Coronary artery (tissue), 2 donors: Measurements from ENCODE around the gene TTLL5.

ENCODE experiments used
- DNase-seq: peaks from one replicate; pipeline ENCODE4 v3.0.0-alpha.2; 2017; ENCODE audit warnings: low spot score
- H3K27ac ChIP-seq, 2 donors: fragments of 200-600 bp; sonication (generic); one replicate each; pipeline ENCODE4 v1.5.1; 2016 to 2019
- H3K4me3 ChIP-seq: fragments of 200-600 bp; sonication (generic); 2 replicates; pipeline ENCODE4 v1.5.1; 2016; ENCODE audit warnings: mild to moderate bottlenecking, moderate library complexity
- TF ChIP-seq, protein P1 (sequence below): fragments of 200-600 bp; sonication (generic); IDR thresholded peaks from one replicate; pipeline ENCODE4 v1.5.1; 2019; ENCODE audit warnings: antibody characterized with exemption

TTLL5 gene

GRCh38 chr14:75989134-75989533 is 328.1 kb downstream of the TTLL5 start:
- DNase-seq, result no peak
- H3K27ac ChIP-seq, result peak overlapping the region; percentile 87 to 91
- no peak overlapping the region for H3K4me3 ChIP-seq

DNA sequence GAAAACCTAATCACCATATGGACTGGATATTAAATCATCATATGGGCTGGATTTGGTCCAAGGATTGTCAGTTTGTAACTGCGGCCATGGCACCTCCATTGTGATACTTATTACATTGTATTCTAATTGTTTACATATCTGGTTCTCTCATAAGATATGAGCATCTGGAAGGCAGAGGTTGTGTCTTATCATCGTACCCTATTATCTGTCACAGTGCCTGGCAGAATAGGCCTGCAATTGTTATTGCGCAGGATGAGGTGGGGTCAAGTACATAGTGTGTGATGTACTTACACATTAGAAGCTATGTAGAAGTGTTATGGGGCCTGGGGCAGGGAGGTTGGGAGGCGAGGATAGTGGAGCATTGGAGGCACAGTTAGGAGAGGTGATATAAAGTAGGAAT is 329.3 kb downstream of the TTLL5 start:
- TF ChIP-seq, protein P1, sequence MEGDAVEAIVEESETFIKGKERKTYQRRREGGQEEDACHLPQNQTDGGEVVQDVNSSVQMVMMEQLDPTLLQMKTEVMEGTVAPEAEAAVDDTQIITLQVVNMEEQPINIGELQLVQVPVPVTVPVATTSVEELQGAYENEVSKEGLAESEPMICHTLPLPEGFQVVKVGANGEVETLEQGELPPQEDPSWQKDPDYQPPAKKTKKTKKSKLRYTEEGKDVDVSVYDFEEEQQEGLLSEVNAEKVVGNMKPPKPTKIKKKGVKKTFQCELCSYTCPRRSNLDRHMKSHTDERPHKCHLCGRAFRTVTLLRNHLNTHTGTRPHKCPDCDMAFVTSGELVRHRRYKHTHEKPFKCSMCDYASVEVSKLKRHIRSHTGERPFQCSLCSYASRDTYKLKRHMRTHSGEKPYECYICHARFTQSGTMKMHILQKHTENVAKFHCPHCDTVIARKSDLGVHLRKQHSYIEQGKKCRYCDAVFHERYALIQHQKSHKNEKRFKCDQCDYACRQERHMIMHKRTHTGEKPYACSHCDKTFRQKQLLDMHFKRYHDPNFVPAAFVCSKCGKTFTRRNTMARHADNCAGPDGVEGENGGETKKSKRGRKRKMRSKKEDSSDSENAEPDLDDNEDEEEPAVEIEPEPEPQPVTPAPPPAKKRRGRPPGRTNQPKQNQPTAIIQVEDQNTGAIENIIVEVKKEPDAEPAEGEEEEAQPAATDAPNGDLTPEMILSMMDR, result no peak
- no peak for DNase-seq

More at GRCh38 chr14:75989134-75989533, 328.1 kb downstream of the TTLL5 start:
- TF ChIP-seq, protein P1, result no peak

GRCh38 chr14:75991753-75992152 is 330.7 kb downstream of the TTLL5 start:
- no peak for DNase-seq
- Histone ChIP-seq H3K27ac (peak overlapping the region; percentile 91 to 94), H3K4me3 (no peak overlapping the region)
- TF ChIP-seq, protein P1, result no peak

More for the DNA sequence above, 329.3 kb downstream of the TTLL5 start:
- H3K27ac ChIP-seq, result peak overlapping the region; percentile 87 to 91
- H3K4me3 ChIP-seq, result no peak overlapping the region

DNA sequence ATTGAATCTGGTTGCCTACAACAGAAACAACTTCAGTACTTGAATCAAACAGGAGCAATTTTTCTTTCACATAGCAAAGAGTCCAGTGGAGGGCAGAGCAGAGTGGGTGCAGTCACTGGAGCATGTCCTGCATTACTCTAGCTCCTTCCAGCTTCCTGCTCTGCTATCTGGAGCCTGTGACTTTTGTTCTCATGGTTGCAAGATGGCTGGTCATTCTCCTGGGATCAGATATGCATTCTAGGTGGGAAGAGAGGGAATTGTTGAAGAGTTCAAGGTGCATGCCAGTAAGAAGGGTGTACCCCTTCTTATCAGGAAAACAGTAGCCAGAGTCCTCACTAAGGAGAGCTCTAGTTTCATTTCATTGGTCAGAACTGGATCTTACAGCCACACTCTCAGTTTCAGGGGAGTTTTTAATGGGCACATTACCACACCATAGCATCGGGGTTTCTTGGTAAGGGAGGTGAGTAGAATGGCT is 332.6 kb downstream of the TTLL5 start:
- Histone ChIP-seq H3K27ac (peak overlapping the region; percentile 91 to 94), H3K4me3 (no peak overlapping the region)
- TF ChIP-seq, protein P1, result no peak
- DNase-seq, result no peak

- H3K4me3 ChIP-seq, result peak overlapping the region; percentile 42
- peak overlapping the region; percentile 91 to 94 for H3K27ac ChIP-seq
Measured at GRCh38 chr14:75995372-75996041, 334.5 kb downstream of the TTLL5 start.

GRCh38 chr14:75996488-75996887 is 335.4 kb downstream of the TTLL5 start:
- Histone ChIP-seq H3K4me3 (no peak overlapping the region), H3K27ac (peak overlapping the region; percentile 91 to 94)
- no peak for DNase-seq
- TF ChIP-seq, protein P1, result no peak

More at GRCh38 chr14:75995372-75996041, 334.5 kb downstream of the TTLL5 start:
- TF ChIP-seq, protein P1, result no peak
- peak; percentile 96 for DNase-seq
